Esophagus muscularis mucosa (tissue), 4 donors: Measurements from ENCODE around the gene DPP4.

ENCODE experiments used
- CTCF ChIP-seq, 3 experiments: fragments of 200-600 bp in 2 of 3; fragments of 450-650 bp in 1 of 3; sonication (generic) in 2 of 3; IDR thresholded peaks; one replicate each; pipeline ENCODE4 v1.5.1; 2017 to 2019; ENCODE audit warnings: antibody characterized with exemption in 3 of 3, mild to moderate bottlenecking in 2 of 3, moderate library complexity in 1 of 3
- EP300 ChIP-seq: sonication (generic); formaldehyde crosslinking; IDR thresholded peaks from one replicate; pipeline ENCODE4 v1.6.1; 2017; ENCODE audit warnings: antibody characterized with exemption
- POLR2A ChIP-seq: fragments of 450-650 bp; IDR thresholded peaks from one replicate; pipeline ENCODE4 v1.6.1; 2017; ENCODE audit warnings: antibody characterized with exemption, moderate library complexity, mild to moderate bottlenecking, low read depth
- POLR2AphosphoS5 ChIP-seq, 2 donors: sonication (generic); formaldehyde crosslinking; IDR thresholded peaks; one replicate each; pipeline ENCODE4 v1.6.1; 2017; ENCODE audit warnings: antibody characterized with exemption in 2 of 2

GRCh38 chr2:162116352-162116751, 42.3 kb upstream of the DPP4 start:
- TF ChIP-seq CTCF (IDR thresholded peaks at IDR 0.05) (no peak), EP300 (no peak), POLR2A (no peak), POLR2AphosphoS5 (IDR thresholded peaks at IDR 0.05) (no peak)
